GM21390 (cell line): ENCODE results near the gene LRIG2.
"Not testable (repeated sequence)": the region's sequence is repeated elsewhere in the genome, so short reads cannot be mapped to it uniquely, and the experiment has no call there.

Source experiments
- ATAC-seq: cut with Tn5 transposase; IDR thresholded peaks from one replicate; pipeline ENCODE4 v1.9.1; 2021; ENCODE audit not compliant: unreplicated experiment

Gene LRIG2

GRCh38 chr1:113058941-113059706, 13.9 kb upstream of the LRIG2 start:
- no peak for ATAC-seq

GRCh38 chr1:113063456-113063855, 9.5 kb upstream of the LRIG2 start:
- not testable (repeated sequence) for ATAC-seq

GRCh38 chr1:113072141-113072756, 749 bp upstream of the LRIG2 start:
- no peak for ATAC-seq

GRCh38 chr1:113073479-113073950, 517 bp downstream of the LRIG2 start:
- ATAC-seq: peak; percentile 16

- no peak for ATAC-seq
Measured at GRCh38 chr1:113074237-113074636, 1.2 kb downstream of the LRIG2 start.

GRCh38 chr1:113077978-113078377, 5.0 kb downstream of the LRIG2 start:
- not testable (repeated sequence) for ATAC-seq

- ATAC-seq: no peak
Measured at GRCh38 chr1:113086541-113086940, 13.5 kb downstream of the LRIG2 start.

- no peak for ATAC-seq
Measured at GRCh38 chr1:113088972-113089371, 16.0 kb downstream of the LRIG2 start.

GRCh38 chr1:113090051-113090450, 17.1 kb downstream of the LRIG2 start:
- no peak for ATAC-seq

GRCh38 chr1:113091988-113092594, 19.1 kb downstream of the LRIG2 start:
- no peak for ATAC-seq

- no peak for ATAC-seq
Measured at GRCh38 chr1:113094506-113094905, 21.5 kb downstream of the LRIG2 start.

GRCh38 chr1:113095790-113096455, 22.9 kb downstream of the LRIG2 start:
- ATAC-seq: no peak

GRCh38 chr1:113096493-113096892, 23.5 kb downstream of the LRIG2 start:
- no peak for ATAC-seq

GRCh38 chr1:113101588-113101987, 28.6 kb downstream of the LRIG2 start:
- no peak for ATAC-seq

GRCh38 chr1:113103048-113103447, 30.1 kb downstream of the LRIG2 start:
- no peak for ATAC-seq

GRCh38 chr1:113103977-113104376, 31.0 kb downstream of the LRIG2 start:
- ATAC-seq: no peak

- no peak for ATAC-seq
Measured at GRCh38 chr1:113106910-113107309, 33.9 kb downstream of the LRIG2 start.

GRCh38 chr1:113109908-113110554, 37.0 kb downstream of the LRIG2 start:
- no peak for ATAC-seq

GRCh38 chr1:113118266-113118665, 45.3 kb downstream of the LRIG2 start:
- ATAC-seq: no peak

- ATAC-seq: no peak
Measured at GRCh38 chr1:113123737-113124136, 50.7 kb downstream of the LRIG2 start.

- no peak for ATAC-seq
Measured at GRCh38 chr1:113124366-113124765, 51.4 kb downstream of the LRIG2 start.
